Measurements from ENCODE around the gene MICAL3. TPM values are rescaled to one million over a fixed set of nuclear protein-coding genes. Genes with fewer than 3 reads are reported as not detected.
"Not testable (repeated sequence)": the region's sequence is repeated elsewhere in the genome, so short reads cannot be mapped to it uniquely, and the experiment has no call there.

Gene MICAL3
- polyA plus RNA-seq, 5 donors = 40.9 to 64.0 (median 52.8) TPM

- DNase-seq = no peak
These were observed 255.2 kb downstream of the MICAL3 start for GRCh38 chr22:17769013-17769715.

GRCh38 chr22:17767233-17768065 lies 256.9 kb downstream of the MICAL3 start:
- no peak for DNase-seq

- DNase-seq = not testable (repeated sequence)
These were observed 259.5 kb downstream of the MICAL3 start for GRCh38 chr22:17764852-17765251.

DNA sequence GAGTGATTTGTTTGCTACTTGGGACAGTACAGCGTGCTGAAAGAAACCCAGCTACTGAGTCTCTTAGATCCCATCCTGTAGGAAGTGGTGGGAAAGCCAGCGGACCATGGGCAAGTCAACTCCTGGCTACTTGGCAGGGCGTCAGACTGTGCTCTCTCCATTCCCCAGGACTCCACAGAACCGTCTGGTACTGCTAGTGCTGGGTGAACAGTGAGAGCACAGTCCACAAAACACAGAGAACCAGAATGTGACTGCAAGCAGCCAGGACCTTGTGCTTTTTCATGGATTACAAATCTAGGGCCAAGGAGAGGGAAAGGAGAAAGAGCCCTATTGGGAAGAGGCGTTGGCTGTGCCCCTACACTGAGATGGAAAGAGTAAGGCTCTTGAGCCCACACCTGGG lies 260.3 kb downstream of the MICAL3 start:
- DNase-seq = no peak

DNA sequence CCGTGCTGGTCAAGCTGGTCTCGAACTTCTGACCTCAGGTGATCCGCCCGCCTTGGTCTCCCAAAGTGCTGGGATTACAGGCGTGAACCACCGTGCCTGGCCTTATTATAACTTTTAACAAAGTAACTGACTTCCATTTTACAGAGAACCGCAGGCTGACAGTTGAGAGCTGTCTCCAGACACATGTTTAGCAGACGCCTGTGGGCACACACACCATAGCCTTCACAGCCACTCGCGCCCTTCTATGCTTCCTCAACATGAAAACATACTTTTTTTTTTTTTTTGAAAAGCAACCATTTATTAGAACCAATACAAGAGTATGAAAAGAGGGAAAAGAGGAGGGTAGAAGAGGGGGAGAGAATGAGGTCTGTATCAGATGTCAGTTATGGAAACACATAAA lies 260.9 kb downstream of the MICAL3 start:
- not testable (repeated sequence) for DNase-seq

DNA sequence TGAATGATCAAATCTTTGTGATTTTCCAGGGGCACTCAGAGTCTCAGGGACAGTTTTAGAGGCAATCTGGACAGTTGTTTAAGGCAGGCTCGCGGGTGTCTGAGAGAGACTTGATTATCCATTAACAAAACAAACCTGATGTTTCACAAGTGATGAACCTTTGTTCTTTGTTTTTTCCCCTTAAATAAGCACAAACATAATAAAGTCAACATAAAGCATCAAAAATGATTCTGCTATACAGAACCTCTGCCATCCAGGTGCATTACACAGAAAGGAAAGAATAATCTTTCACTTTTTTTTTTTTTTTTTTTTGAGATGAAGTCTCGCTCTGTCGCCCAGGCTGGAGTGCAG lies 263.2 kb downstream of the MICAL3 start:
- no peak for DNase-seq

DNA sequence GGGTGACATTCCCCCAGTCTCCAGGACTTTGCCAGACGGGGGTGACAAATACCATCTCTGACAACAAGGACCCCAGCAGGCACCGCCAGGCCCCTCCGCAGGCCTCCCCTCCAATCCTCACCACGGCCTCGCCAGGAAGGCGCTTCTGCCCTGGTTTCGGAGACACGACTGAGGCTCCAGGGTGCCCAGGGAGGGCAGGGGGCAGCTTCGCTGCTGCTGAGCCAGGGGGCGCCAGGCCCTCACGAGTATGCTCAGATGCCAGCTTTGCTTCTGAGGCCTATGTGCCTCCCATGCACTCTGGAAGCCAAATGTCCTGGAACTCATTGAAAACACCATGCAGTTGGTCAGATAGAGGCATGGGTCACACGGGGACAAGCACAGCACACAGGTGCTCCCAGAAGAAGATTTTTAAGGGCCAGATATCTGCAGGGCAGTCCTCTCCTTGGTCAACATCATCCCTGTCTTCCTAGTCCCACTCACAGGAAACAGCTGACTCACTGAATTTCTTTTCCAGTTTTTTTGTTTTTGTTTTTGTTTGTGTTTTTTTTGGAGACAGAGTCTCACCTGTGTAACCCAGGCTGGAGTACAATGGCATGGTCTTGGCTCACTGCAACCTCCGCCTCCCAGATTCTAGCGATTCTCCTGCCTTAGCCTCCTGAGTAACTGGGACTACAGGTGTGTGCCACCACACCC lies 270.0 kb downstream of the MICAL3 start:
- DNase-seq = no peak

DNA sequence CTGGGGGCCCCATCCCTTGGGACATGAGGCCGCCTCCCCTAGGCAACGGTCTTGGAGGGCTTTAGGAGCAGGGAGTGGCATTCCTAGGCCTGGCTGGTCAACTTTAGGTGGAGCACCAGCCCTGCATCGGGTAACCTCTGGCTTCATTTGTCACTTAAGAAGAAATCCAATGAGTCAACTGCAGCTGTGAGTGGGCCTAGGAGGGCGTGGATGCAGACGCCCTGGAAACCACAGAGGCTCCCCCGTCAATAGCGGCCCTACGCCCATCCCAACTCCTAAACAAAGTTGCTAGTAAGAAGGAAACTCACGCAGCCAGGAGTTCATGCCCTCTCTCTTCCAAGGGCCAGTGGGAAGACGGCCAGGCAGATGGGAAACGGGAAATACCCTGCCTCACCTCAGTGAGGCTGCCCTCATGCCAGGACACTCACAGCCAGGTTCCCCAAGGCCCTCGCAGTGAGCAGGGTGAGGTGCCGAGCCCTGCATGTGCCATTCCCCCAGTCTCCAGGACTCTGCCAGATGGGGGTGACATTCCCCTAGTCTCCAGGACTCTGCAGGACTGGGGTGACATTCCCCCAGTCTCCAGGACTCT lies 270.9 kb downstream of the MICAL3 start:
- no peak for DNase-seq

DNA sequence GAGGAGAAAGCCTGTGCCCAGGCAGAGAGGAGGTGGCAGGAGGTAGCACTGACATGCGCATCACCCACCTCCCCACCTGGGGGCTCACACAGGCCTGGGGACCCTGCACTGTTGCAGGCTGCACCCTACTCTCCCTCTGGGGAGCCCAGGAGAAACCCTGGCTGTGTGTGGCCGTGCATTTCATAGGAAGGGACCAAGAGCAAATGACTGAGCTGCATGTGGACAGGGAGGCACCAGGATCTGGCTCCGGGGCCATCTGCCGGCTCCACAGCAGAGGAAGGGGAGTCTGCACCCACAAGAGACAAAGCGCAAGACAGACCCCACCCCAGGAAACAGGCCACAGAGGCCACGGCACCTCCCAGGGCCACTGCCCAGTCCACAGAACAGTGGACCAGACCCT lies 272.8 kb downstream of the MICAL3 start:
- DNase-seq = no peak

DNA sequence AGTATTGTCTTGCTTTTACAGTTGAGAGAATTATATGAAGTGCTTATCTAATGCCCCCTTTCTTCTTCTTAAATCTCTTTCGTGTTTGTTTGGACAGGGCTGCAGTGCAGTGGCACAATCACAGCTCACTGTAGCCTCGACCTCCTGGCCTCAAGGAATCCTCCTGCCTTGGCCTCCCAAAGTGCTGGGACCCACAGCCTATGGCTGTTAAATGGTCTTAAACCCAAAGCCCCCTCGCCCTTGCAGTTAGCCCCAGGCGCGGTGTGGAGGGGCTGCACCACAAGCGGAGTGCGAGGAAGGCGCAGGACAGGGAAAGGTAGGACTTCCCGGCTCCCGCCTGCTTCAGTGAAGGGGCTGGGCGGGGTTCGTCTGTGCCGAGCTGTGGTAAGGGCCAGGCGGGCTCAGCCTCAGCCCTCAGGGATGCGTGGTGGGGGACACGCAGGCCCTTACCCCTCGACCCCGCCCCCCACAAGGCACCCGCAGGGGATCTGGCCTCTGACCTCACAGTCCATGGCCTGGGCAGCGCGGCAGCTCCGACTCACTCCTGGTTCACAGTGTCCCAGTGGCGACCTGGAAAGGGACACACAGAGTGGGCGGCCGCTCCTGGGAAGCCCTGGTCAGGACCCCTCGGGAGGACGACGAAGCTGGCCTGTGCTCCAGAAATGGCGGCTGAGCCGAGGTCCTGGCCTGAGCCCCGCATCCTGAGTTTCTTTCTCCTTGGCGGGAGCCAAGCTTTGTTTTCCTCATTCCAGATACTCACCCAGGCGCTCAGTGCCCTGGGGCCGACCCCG lies 274.6 kb downstream of the MICAL3 start:
- no peak for DNase-seq

GRCh38 chr22:17748555-17749353 lies 275.6 kb downstream of the MICAL3 start:
- no peak for DNase-seq

GRCh38 chr22:17746916-17747315 lies 277.4 kb downstream of the MICAL3 start:
- no peak for DNase-seq

- DNase-seq = no peak
These were observed 279.9 kb downstream of the MICAL3 start for GRCh38 chr22:17744430-17744829.

DNA sequence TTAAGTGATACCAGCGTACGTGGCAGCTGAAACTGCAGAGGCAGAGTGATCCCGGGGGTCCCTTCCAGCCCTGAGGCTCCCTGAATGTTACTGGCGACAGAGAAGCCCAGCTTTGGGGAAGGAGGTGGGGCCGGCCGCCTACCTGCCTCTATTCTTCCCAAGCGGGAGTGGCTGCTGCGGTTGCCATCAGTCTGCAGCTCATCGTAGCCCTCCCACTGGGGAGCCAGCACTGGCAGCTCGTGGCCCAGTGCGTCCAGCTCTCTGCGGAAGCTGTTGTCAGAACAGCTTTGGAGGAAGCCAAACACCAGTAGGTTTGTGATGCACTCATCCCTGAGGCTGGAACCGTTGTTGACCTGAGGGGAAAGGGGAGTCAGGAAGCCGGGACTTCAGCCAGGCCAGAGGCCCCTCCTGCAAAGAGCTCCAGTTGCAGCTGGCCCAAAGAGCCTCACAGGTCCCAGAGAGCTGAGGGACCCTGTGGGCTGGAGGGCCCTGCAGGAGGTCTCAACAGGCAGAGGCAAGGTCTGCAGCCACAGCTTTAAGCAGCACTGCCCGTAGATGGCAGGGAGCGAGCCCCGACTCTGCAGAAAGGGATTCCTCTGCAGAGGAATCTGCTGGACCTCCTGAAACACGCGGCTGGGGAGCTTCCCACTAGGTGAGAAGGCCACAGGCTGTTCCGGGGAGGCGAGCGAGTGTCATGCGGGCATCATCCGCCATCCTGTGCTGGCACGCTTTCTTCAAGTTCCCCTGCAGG lies 280.5 kb downstream of the MICAL3 start:
- no peak for DNase-seq

DNA sequence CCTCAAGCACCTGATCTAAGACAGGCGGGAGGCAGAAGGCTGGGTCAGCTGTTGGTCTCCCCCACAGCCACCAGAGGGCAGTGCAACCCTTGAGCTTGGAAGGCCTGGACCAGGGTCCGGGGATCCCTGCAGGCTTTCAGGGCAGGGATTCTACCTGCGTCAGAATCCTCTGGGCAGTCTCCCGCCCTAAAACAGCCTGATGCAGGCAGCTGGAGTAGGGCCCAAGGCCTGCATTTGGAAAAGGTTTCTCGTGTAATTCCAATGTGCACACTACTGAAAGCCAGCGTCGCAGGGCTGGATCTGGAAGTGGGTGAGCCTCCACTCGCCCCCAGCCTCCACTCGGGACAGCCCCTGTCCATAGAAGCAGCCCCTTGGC lies 281.8 kb downstream of the MICAL3 start:
- peak; percentile 15 to 37 for DNase-seq

DNA sequence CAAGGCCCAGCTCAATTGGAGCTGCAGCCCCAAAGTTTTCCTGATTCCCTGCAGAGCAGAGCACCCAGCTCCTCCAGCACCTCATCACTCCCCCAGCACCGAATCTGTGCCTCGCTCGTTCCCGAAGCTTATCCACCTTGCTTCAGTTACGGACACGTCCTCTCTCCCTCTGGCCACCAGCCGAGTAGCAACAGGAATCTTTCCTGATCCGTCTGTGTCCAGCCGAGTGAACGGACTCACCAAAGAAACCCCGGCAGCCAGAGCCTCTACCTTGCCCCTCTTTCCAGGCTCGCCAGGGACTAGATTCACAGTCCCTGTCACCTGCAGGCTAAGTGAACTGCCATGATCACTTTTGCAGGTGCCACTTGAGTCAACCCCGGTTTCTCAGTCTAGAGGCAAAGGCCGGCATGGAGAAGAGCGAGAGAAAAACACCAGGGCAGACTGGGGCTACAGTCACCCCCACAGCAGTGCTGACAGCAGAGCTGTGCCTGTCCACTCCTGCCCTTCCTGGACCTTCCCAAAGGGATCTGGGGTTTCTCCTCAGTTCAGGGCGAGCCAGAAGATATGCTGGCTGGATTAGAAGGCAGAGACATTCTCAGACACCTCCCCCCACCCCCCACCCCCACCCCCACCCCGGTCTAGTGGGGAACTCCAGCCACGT lies 282.4 kb downstream of the MICAL3 start:
- no peak for DNase-seq

DNA sequence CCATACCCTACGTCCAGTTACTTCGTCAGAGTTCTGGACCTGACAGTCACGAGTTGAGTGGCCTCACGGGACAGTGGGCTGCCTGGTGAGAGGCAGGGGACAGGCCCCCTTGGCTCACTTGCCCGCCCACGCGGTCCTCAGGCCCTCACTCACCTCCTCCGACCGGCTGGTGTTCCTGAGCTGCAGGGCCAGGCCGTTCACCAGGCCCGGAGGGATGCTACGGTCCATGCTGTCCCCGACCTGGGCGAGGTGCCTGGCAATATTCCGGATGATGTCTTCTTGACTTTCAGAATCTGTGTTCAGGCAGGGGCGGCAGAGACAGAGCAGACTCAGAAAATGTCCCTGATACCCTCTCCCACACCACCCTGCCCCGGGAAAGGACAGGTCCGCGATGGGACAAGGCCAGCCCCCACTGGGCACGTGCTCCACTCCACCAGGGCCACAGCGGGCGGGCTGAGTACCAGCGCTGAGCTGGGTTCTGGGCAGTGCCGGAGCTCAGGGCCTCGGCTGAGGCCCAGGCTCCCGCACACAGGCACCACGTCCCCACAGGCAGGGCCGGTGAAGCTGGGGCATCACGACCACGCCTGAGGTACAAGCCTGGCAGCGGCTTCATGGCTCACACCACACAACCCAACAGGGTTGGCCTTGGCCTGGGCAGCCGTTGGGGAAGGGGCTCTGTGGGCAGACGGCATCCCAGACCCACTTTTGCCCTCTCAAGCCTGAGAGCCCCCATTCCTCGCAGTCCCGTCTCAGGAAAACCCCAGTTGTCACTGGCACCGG lies 285.0 kb downstream of the MICAL3 start:
- no peak for DNase-seq

DNA sequence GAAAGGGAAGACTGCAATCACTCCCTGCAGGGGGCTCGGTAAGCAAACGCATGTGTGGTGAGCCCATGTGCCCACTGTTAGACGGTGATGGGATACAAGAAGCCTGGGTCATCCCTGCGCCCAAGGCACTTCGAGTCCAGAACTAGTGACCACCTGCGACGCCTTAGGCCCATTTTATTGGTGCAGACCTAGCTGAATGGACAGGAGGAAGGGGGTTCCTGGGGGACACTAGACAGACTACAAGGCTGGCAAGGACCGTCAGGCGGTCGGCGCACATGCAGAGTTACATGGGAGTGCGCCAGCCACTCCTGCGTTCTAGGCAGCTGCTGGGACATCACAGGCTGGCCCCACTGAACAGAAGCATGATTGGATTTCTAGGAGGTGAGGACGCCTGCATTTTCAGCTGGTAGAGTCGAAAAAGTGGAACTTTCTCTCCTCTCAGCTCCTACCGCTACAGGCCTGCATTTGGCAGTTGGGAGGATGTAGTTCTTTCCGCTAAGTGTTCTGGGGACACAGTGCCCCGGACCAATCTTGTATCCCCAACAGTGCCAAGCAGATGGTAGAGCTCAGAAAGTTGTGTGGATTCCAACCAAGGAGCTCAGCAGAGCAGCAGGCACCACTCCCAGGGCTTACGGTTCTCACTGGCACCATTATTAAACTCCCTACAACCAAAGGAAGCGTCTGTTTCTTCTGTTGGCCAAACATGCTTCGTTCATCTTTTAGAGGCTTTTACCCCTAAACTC lies 285.8 kb downstream of the MICAL3 start:
- no peak for DNase-seq

All from right lung (tissue), 5 donors.